ENCODE data around the gene VIM.

Gene VIM

GRCh38 chr10:17215782-17216122 is 12.3 kb upstream of the VIM start:
- ChIA-PET CTCF (interaction anchor here (1.0 to 1.8 kb wide), 2 partner anchors 10 to 363 kb away, joined by 5 to 10 read pairs; no protein-coding TSS in a partner anchor), POLR2A (interaction anchor here (0.7 to 2.5 kb wide), 9 partner anchors 10 to 231 kb away, joined by 3 to 48 read pairs (median 3); partner anchors contain the start of gene VIM)
- H3K4me3 ChIP-seq (ENCODE audit: low read depth, low read length): peak overlapping the region; percentile 35; the same call in 1 of the 2 replicates
- TF ChIP-seq CTCF (IDR thresholded peaks at IDR 0.05; ENCODE audit: insufficient read depth, low read length, missing control alignments): no peak
- no peak for DNase-seq (ENCODE audit: low read depth, low spot score)

GRCh38 chr10:17216217-17216900 is 11.7 kb upstream of the VIM start:
- CTCF ChIA-PET: interaction anchor here (0.8 to 1.8 kb wide), 2 partner anchors 9 to 217 kb away, joined by 3 to 10 read pairs; no protein-coding TSS in a partner anchor
- peak; percentile 97 for DNase-seq (ENCODE audit: low read depth, low spot score)
- POLR2A ChIA-PET: interaction anchor here (1.0 to 2.5 kb wide), 8 partner anchors 10 to 231 kb away, joined by 3 to 48 read pairs (median 3); partner anchors contain the start of gene VIM
- H3K4me3 ChIP-seq (ENCODE audit: low read depth, low read length): no peak overlapping the region
- TF ChIP-seq CTCF (IDR thresholded peaks at IDR 0.05; ENCODE audit: insufficient read depth, low read length, missing control alignments): no peak

GRCh38 chr10:17216901-17217395 is 11.1 kb upstream of the VIM start:
- no peak overlapping the region for H3K4me3 ChIP-seq (ENCODE audit: low read depth, low read length)
- ChIA-PET POLR2A (interaction anchor here (1.1 to 2.5 kb wide), 4 partner anchors 11 to 141 kb away, joined by 3 to 48 read pairs (median 6); partner anchors contain the start of gene VIM), CTCF (interaction anchor here (0.8 kb wide), 1 partner anchor 218 kb away, joined by 3 read pairs; no protein-coding TSS in a partner anchor)
- no peak for TF ChIP-seq CTCF (IDR thresholded peaks at IDR 0.05; ENCODE audit: insufficient read depth, low read length, missing control alignments)
- no peak for DNase-seq (ENCODE audit: low read depth, low spot score)

GRCh38 chr10:17217631-17218232 is 10.3 kb upstream of the VIM start:
- POLR2A ChIA-PET: interaction anchor here (1.7 to 4.0 kb wide), 2 partner anchors 12 to 20 kb away, joined by 4 to 51 read pairs; partner anchors contain the start of gene VIM
- no peak for DNase-seq (ENCODE audit: low read depth, low spot score)
- no peak overlapping the region for H3K4me3 ChIP-seq (ENCODE audit: low read depth, low read length)
- TF ChIP-seq CTCF (IDR thresholded peaks at IDR 0.05; ENCODE audit: insufficient read depth, low read length, missing control alignments): no peak
- CTCF ChIA-PET: no interaction called here

- POLR2A ChIA-PET: interaction anchor here (0.9 to 4.0 kb wide), 5 partner anchors 11 to 160 kb away, joined by 3 to 51 read pairs (median 3); partner anchors contain the start of gene VIM
- DNase-seq (ENCODE audit: low read depth, low spot score): no peak
- no peak overlapping the region for H3K4me3 ChIP-seq (ENCODE audit: low read depth, low read length)
- no peak for TF ChIP-seq CTCF (IDR thresholded peaks at IDR 0.05; ENCODE audit: insufficient read depth, low read length, missing control alignments)
- CTCF ChIA-PET: interaction anchor here (1.4 kb wide), 1 partner anchor 366 kb away, joined by 3 read pairs; no protein-coding TSS in a partner anchor
These were observed 9.0 kb upstream of the VIM start for GRCh38 chr10:17219024-17219423.
